Measurements from ENCODE around the gene GPNMB. TPM values are rescaled to one million over a fixed set of nuclear protein-coding genes. Genes with fewer than 3 reads are reported as not detected.

GPNMB gene
- total RNA-seq, 4 donors from 2014 or later: 12.1 to 37.8 (median 25.6) TPM

DNA sequence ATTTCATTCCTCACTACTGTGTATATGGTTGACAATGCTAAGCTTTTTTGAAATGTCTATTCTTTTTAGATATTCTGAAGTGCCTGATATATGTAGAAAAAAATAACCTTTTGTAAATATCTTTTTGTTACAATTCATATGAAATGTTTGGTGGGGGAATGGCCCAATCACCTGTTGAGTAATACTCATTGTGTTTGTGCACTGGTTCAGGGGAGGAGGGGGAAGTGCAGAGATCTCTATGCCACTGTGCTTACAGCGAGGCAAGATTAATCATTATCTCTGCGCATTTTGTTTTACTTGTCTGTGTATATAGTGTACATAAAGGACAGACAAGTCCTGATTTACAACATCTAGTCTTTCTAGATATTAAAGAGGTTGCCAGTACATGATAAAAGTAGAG, 39.6 kb upstream of the GPNMB start:
- no peak for TF ChIP-seq POLR2A (IDR thresholded peaks at IDR 0.05)
- TF ChIP-seq, protein P1, sequence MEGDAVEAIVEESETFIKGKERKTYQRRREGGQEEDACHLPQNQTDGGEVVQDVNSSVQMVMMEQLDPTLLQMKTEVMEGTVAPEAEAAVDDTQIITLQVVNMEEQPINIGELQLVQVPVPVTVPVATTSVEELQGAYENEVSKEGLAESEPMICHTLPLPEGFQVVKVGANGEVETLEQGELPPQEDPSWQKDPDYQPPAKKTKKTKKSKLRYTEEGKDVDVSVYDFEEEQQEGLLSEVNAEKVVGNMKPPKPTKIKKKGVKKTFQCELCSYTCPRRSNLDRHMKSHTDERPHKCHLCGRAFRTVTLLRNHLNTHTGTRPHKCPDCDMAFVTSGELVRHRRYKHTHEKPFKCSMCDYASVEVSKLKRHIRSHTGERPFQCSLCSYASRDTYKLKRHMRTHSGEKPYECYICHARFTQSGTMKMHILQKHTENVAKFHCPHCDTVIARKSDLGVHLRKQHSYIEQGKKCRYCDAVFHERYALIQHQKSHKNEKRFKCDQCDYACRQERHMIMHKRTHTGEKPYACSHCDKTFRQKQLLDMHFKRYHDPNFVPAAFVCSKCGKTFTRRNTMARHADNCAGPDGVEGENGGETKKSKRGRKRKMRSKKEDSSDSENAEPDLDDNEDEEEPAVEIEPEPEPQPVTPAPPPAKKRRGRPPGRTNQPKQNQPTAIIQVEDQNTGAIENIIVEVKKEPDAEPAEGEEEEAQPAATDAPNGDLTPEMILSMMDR (IDR thresholded peaks at IDR 0.05): no peak
- no peaks in the 10 kb centered on the region for H3K36me3 ChIP-seq
- H3K9me3 ChIP-seq: no peaks in the 10 kb centered on the region
- H3K4me1 ChIP-seq: no peaks in the 10 kb centered on the region
- H3K27ac ChIP-seq: no peak overlapping the region
- no peak overlapping the region for H3K4me3 ChIP-seq
- H3K27me3 ChIP-seq: no peaks in the 10 kb centered on the region
- no peak for DNase-seq

DNA sequence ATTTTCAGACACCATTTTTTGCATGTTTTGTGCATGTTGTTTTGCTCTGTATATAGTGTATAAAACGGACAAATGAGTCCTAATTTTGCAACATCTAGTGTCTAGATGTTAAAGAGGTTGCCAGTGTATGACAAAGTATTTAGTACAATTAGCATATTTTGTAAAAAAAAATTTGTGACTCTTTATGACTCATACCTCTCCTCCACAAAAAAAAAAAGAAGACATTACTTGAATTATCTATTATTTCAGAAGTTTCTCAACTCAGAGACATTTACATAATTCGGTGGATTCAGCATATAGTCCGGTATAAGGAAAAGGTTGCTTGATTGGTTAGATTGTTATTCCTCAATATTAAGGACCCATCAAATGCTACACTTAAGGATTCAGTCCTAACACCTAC, 38.7 kb upstream of the GPNMB start:
- H3K27me3 ChIP-seq: no peaks in the 10 kb centered on the region
- H3K4me3 ChIP-seq: no peak overlapping the region
- H3K36me3 ChIP-seq: no peaks in the 10 kb centered on the region
- no peaks in the 10 kb centered on the region for H3K4me1 ChIP-seq
- TF ChIP-seq POLR2A (IDR thresholded peaks at IDR 0.05): no peak
- TF ChIP-seq, protein P1 (IDR thresholded peaks at IDR 0.05): no peak
- H3K27ac ChIP-seq: no peak overlapping the region
- DNase-seq: no peak
- H3K9me3 ChIP-seq: no peaks in the 10 kb centered on the region

DNA sequence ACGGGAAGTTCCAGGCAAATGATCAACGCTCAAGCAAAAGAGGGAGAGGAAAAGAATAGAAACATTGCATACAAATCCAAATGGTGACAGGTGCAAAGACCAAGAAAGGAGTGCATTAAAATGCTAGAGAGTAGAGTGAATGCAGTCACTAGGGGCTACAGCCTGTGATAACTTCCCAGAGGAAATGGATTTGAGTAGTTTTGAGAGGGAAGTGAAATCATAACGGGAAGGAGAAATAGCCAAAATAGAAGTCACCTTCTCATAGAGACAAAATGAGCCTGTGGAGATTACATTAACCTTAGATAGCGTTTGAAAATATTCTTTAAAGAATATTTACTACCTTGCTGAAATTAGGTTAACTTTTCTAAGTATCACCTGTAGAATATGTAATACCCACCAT, 38.3 kb upstream of the GPNMB start:
- no peak overlapping the region for H3K4me3 ChIP-seq
- no peak overlapping the region for H3K27ac ChIP-seq
- H3K9me3 ChIP-seq: no peaks in the 10 kb centered on the region
- DNase-seq: no peak
- H3K36me3 ChIP-seq: no peaks in the 10 kb centered on the region
- H3K27me3 ChIP-seq: no peaks in the 10 kb centered on the region
- H3K4me1 ChIP-seq: no peaks in the 10 kb centered on the region
- TF ChIP-seq, protein P1 (IDR thresholded peaks at IDR 0.05): no peak
- TF ChIP-seq POLR2A (IDR thresholded peaks at IDR 0.05): no peak

DNA sequence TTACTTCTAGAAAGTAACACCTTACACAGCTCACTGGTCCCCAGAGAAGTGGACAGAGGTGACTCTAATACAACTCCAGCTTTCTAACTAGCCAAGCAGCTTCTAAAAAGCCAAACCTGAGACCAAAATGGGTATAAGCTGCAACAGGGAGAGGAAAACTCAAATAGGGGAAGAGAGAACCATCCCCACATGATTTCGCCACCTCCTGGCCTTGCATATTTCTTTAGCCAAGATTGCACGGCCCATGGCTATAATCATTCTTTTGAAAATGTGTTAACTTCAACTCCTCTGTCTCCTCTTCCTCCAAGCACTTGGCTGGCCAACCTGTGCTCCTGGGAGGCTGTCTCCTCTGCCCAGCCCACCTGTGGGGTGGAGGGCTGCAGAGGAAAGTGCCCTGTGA, 36.1 kb upstream of the GPNMB start:
- no peak for TF ChIP-seq POLR2A (IDR thresholded peaks at IDR 0.05)
- TF ChIP-seq, protein P1 (IDR thresholded peaks at IDR 0.05): no peak
- no peaks in the 10 kb centered on the region for H3K36me3 ChIP-seq
- H3K27ac ChIP-seq: no peak overlapping the region
- no peak overlapping the region for H3K4me3 ChIP-seq
- H3K27me3 ChIP-seq: no peaks in the 10 kb centered on the region
- H3K4me1 ChIP-seq: no peaks in the 10 kb centered on the region
- no peak for DNase-seq
- no peaks in the 10 kb centered on the region for H3K9me3 ChIP-seq

DNA sequence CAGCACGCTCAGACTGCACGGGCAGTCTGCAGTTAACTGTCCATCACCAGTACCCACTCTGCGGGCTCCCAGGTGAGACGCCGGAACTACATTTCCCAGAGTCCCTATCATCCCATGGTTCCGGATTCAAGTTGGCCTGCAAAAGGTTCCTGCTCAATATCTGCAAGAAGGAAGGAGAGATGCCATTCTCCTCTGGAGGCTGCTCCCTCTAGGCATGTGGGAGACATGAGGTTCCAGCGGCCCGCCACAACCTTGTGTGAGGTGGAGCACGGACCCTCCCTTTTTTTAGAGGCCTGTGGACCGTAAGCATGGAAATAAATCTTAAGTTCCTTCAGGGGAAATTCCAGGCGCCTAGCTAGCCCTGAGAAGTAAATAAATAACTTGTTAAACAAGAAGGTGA, 35.0 kb upstream of the GPNMB start:
- Histone ChIP-seq H3K4me3 (no peak overlapping the region), H3K36me3 (no peaks in the 10 kb centered on the region), H3K9me3 (no peaks in the 10 kb centered on the region), H3K27me3 (no peaks in the 10 kb centered on the region), H3K4me1 (no peaks in the 10 kb centered on the region), H3K27ac (no peak overlapping the region)
- TF ChIP-seq, protein P1 (IDR thresholded peaks at IDR 0.05): no peak
- TF ChIP-seq POLR2A (IDR thresholded peaks at IDR 0.05): no peak
- DNase-seq: no peak

DNA sequence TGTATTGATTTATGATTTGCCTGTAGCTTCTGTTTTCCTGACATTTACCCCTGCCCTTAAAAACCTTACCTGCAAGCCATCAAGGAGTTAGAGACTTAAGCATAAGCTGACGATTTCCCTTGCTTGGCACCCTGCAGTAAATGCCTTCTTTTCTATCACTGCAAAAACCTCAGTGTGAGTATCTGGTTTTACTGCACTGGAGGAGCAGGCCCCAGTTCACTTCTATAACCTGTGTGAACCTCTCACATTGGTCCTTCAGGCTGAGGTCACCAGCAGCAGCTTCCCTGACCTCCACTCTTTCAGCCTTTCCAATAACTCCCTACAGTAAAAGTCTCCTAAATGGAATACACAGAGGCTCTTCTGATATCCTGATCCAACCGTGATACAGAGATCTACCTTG, 34.2 kb upstream of the GPNMB start:
- H3K4me1 ChIP-seq: no peaks in the 10 kb centered on the region
- no peak for DNase-seq
- TF ChIP-seq, protein P1 (IDR thresholded peaks at IDR 0.05): no peak
- no peak for TF ChIP-seq POLR2A (IDR thresholded peaks at IDR 0.05)
- H3K9me3 ChIP-seq: no peaks in the 10 kb centered on the region
- H3K27me3 ChIP-seq: no peaks in the 10 kb centered on the region
- no peak overlapping the region for H3K4me3 ChIP-seq
- H3K36me3 ChIP-seq: no peaks in the 10 kb centered on the region
- H3K27ac ChIP-seq: no peak overlapping the region
